ENCODE results near the gene RBSN.

DNA sequence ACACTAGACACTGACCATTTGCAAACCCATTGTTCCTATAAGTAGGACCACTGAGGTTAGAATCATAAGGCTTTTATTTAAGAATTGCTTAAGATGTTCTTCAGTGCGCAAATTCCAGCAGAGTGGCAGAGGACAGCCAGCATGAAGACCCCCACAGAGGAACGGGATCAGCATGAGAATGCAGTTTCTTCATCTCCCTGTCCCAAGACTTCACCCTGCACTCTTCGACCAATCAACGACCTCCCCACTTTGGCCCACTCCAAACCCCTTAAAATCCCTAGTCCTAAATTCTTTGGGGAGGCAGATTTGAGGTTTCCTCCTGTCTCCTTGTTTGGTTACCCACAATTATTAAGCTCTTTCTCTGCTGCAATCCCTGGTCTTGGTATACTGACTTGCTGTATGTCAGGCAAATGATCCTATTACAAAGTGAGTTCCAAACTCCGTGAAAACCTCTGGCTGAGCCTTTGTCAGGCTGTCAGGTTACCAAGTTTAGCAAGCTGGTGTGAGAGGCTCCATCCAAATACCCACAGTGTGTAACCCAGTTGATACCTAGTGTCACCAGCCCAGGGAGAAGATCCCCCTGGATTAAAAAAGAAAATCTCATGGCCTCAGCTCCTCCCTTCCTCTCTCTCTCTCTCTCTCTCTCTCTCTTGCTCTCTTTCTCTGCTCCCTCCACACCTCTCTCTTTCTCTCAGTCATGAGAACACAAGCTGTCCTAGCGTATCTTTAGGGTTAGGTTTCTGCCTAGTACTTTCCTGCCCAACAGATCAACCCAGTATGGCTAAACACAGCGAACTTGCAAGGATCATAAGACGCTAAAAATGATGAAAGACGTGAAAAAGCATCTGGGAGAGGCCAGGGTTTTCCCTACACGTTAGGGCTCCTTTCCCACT, 15.8 kb upstream of the RBSN start:
- TF ChIP-seq ZNF544 (tag by site-specific recombination; IDR thresholded peaks at IDR 0.05) (no peak), MYNN (tag by site-specific recombination; IDR thresholded peaks at IDR 0.05; ENCODE audit: borderline replicate concordance) (no peak), KLF9 (tag by site-specific recombination; IDR thresholded peaks at IDR 0.05; ENCODE audit: low read depth) (no peak), ZNF274 (IDR thresholded peaks at IDR 0.05; ENCODE audit: low read length) (no peak), ZNF274 (tag by site-specific recombination; IDR thresholded peaks at IDR 0.05; ENCODE audit: borderline replicate concordance) (no peak), RBAK (tag by site-specific recombination; IDR thresholded peaks at IDR 0.05) (no peak), ZNF121 (tag by site-specific recombination; IDR thresholded peaks at IDR 0.05) (no peak), ZNF239 (tag by site-specific recombination; IDR thresholded peaks at IDR 0.05) (no peak), SP2 (tag by site-specific recombination; IDR thresholded peaks at IDR 0.05) (no peak)
- TF ChIP-seq, protein P1, sequence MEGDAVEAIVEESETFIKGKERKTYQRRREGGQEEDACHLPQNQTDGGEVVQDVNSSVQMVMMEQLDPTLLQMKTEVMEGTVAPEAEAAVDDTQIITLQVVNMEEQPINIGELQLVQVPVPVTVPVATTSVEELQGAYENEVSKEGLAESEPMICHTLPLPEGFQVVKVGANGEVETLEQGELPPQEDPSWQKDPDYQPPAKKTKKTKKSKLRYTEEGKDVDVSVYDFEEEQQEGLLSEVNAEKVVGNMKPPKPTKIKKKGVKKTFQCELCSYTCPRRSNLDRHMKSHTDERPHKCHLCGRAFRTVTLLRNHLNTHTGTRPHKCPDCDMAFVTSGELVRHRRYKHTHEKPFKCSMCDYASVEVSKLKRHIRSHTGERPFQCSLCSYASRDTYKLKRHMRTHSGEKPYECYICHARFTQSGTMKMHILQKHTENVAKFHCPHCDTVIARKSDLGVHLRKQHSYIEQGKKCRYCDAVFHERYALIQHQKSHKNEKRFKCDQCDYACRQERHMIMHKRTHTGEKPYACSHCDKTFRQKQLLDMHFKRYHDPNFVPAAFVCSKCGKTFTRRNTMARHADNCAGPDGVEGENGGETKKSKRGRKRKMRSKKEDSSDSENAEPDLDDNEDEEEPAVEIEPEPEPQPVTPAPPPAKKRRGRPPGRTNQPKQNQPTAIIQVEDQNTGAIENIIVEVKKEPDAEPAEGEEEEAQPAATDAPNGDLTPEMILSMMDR (tag by site-specific recombination; IDR thresholded peaks at IDR 0.05): no peak
- TF ChIP-seq, protein P2, sequence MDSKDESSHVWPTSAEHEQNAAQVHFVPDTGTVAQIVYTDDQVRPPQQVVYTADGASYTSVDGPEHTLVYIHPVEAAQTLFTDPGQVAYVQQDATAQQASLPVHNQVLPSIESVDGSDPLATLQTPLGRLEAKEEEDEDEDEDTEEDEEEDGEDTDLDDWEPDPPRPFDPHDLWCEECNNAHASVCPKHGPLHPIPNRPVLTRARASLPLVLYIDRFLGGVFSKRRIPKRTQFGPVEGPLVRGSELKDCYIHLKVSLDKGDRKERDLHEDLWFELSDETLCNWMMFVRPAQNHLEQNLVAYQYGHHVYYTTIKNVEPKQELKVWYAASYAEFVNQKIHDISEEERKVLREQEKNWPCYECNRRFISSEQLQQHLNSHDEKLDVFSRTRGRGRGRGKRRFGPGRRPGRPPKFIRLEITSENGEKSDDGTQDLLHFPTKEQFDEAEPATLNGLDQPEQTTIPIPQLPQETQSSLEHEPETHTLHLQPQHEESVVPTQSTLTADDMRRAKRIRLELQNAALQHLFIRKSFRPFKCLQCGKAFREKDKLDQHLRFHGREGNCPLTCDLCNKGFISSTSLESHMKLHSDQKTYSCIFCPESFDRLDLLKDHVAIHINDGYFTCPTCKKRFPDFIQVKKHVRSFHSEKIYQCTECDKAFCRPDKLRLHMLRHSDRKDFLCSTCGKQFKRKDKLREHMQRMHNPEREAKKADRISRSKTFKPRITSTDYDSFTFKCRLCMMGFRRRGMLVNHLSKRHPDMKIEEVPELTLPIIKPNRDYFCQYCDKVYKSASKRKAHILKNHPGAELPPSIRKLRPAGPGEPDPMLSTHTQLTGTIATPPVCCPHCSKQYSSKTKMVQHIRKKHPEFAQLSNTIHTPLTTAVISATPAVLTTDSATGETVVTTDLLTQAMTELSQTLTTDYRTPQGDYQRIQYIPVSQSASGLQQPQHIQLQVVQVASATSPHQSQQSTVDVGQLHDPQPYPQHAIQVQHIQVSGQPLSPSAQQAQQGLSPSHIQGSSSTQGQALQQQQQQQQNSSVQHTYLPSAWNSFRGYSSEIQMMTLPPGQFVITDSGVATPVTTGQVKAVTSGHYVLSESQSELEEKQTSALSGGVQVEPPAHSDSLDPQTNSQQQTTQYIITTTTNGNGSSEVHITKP (tag by site-specific recombination; IDR thresholded peaks at IDR 0.05): no peak
- TF ChIP-seq, protein P3, sequence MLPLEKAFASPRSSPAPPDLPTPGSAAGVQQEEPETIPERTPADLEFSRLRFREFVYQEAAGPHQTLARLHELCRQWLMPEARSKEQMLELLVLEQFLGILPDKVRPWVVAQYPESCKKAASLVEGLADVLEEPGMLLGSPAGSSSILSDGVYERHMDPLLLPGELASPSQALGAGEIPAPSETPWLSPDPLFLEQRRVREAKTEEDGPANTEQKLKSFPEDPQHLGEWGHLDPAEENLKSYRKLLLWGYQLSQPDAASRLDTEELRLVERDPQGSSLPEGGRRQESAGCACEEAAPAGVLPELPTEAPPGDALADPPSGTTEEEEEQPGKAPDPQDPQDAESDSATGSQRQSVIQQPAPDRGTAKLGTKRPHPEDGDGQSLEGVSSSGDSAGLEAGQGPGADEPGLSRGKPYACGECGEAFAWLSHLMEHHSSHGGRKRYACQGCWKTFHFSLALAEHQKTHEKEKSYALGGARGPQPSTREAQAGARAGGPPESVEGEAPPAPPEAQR (tag by site-specific recombination; IDR thresholded peaks at IDR 0.05): no peak
- TF ChIP-seq, protein P4, sequence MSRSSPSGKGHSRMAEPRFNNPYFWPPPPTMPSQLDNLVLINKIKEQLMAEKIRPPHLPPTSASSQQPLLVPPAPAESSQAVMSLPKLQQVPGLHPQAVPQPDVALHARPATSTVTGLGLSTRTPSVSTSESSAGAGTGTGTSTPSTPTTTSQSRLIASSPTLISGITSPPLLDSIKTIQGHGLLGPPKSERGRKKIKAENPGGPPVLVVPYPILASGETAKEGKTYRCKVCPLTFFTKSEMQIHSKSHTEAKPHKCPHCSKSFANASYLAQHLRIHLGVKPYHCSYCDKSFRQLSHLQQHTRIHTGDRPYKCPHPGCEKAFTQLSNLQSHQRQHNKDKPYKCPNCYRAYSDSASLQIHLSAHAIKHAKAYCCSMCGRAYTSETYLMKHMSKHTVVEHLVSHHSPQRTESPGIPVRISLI (tag by site-specific recombination; IDR thresholded peaks at IDR 0.05): no peak
- TF ChIP-seq, protein P5, sequence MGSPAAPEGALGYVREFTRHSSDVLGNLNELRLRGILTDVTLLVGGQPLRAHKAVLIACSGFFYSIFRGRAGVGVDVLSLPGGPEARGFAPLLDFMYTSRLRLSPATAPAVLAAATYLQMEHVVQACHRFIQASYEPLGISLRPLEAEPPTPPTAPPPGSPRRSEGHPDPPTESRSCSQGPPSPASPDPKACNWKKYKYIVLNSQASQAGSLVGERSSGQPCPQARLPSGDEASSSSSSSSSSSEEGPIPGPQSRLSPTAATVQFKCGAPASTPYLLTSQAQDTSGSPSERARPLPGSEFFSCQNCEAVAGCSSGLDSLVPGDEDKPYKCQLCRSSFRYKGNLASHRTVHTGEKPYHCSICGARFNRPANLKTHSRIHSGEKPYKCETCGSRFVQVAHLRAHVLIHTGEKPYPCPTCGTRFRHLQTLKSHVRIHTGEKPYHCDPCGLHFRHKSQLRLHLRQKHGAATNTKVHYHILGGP (tag by site-specific recombination; IDR thresholded peaks at IDR 0.05): no peak
- TF ChIP-seq, protein P6, sequence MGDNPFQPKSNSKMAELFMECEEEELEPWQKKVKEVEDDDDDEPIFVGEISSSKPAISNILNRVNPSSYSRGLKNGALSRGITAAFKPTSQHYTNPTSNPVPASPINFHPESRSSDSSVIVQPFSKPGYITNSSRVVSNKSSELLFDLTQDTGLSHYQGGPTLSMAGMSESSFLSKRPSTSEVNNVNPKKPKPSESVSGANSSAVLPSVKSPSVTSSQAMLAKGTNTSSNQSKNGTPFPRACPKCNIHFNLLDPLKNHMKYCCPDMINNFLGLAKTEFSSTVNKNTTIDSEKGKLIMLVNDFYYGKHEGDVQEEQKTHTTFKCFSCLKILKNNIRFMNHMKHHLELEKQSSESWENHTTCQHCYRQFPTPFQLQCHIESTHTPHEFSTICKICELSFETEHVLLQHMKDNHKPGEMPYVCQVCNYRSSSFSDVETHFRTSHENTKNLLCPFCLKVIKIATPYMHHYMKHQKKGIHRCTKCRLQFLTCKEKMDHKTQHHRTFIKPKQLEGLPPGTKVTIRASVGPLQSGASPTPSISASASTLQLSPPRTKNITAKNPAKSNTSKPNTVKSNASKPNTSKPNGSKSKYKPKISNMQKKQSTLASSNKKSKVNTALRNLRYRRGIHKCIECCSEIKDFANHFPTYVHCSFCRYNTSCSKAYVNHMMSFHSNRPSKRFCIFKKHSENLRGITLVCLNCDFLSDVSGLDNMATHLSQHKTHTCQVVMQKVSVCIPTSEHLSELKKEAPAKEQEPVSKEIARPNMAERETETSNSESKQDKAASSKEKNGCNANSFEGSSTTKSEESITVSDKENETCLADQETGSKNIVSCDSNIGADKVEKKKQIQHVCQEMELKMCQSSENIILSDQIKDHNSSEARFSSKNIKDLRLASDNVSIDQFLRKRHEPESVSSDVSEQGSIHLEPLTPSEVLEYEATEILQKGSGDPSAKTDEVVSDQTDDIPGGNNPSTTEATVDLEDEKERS (tag by site-specific recombination; IDR thresholded peaks at IDR 0.05): no peak

Data from HEK293 (cell line).